GM18520 (cell line): Measurements from ENCODE around the gene PDPK1.
"Not testable (repeated sequence)": the region's sequence is repeated elsewhere in the genome, so short reads cannot be mapped to it uniquely, and the experiment has no call there.

Source experiments
- ATAC-seq: cut with Tn5 transposase; IDR thresholded peaks from one replicate; pipeline ENCODE4 v1.9.1; 2021; ENCODE audit not compliant: unreplicated experiment

Gene PDPK1

DNA sequence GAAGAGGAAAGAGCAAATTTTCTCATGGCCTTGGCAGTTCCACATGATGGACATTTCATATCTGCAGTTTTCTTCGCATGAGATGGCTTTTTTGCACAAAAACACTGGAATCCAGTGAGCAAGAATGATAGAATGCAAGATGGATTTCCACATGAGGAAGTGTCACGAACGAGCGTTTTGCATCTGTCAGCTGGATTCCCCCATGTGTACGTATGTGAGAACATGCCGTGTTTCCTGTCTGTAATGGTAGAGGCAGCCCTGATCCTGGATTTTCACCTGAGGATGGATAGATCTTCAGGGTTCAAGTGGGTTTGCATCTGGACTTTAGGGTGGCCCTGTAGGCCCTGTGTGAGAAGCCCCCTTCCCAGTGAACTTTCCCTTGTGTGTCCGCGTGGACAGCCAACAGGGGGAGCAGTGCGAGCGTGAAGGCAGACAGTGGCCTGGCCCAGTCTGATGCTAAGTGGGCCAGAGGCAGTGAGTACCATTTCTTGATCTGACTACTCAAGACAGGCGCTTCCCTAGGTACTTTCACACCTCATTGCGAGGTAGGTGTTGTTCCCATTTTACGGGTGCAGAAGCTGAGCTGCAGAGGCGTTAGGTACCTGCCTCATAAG, 2.1 kb downstream of the PDPK1 start:
- not testable (repeated sequence) for ATAC-seq

- ATAC-seq: not testable (repeated sequence)
These were observed 3.1 kb downstream of the PDPK1 start for GRCh38 chr16:2540912-2541311.

DNA sequence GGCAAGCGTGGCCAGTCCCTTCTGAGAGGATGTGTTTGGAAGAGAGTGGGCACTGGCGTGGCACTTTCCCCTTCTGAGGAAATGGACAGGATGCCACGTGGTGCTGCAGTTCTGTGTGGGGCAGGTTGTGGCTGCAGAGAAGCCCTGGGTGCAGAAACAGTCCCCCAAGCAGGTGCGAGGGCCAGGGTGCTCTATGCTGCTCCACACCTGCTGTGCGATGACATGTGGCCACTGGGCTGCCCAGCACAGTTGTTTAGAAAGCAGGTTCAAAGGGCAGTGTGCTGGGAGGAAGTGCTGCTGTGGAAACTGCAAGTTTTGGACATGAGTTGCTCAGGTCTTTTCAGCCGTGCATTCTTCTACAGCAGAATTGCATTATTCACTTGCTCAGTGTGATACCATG, 3.6 kb downstream of the PDPK1 start:
- not testable (repeated sequence) for ATAC-seq

GRCh38 chr16:2543771-2544170, 6.0 kb downstream of the PDPK1 start:
- ATAC-seq: not testable (repeated sequence)

- not testable (repeated sequence) for ATAC-seq
These were observed 12.6 kb downstream of the PDPK1 start for GRCh38 chr16:2550283-2550878.

DNA sequence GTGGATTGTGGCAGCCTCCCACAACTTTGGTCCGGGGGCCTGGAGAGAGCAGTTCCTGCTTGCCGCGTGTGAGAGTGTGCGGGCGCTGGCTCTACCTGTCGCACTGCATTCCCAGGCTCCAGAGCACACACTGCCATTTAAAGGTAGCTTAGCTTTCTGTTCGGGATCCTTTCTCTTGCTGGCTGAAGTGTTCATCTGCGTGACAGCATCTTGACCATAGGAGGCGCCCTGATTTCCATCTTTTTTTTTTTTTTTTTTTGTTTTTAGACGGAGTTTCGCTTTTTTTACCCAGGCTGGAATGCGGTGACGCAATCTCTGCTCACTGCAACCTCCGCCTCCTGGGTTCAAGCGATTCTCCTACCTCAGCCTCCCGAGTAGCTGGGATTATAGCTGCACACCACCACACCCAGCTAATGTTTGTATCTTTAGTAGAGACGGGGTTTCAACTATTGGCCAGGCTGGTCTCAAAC, 13.6 kb downstream of the PDPK1 start:
- not testable (repeated sequence) for ATAC-seq

DNA sequence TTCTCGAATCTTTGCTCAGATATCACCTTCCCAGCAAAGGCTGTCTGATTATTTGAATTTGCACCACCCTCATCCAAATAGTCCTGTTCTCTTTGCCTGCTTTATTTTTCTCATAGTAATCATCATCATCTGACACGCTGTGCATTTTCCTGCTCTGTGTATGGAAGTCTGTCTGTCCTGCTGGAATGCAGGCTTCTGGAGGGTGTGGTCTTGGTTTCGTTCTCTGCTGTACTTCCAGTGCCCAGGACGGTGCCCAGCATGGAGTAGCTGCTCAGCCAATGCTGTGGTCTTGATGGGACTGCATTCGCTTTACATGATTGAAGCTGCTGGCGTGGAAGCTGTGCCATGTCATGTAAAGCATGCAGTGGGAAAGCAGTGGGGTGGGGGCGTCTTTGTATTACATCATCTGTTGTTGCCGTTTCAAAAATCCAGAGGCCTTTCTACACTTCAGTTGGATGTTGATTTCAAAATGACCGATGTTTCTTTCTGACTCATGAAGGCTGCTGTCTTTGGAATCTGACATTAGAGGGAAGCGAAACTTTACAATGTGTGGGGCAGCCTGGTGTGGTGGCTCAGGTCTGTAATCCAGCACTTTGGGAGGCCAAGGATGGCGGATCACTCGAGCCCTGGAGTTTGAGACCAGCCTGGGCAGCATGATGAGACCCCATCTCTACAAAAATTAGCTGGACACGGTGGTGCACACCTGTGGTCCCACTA, 17.0 kb downstream of the PDPK1 start:
- not testable (repeated sequence) for ATAC-seq

GRCh38 chr16:2557150-2557549, 19.3 kb downstream of the PDPK1 start:
- ATAC-seq: not testable (repeated sequence)

- ATAC-seq: peak; percentile 37
These were observed 22.4 kb downstream of the PDPK1 start for GRCh38 chr16:2560131-2560797.

DNA sequence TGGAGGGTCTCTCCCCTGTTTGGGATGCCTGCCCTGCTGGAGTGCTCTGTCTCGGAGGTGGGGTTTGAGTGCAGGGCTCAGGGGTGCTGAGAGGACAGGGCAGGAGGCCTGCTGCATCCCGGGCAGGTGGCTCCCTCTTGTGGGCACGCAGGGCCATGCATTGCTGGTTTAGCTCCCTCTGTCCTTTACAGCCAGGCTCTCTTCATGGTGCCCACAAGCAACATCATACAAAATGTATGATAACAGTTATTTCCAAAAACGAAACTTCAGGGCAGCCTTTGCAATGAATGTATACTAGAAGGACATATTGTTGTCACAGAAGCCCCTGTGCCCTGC, 22.9 kb downstream of the PDPK1 start:
- ATAC-seq: peak; percentile 44

DNA sequence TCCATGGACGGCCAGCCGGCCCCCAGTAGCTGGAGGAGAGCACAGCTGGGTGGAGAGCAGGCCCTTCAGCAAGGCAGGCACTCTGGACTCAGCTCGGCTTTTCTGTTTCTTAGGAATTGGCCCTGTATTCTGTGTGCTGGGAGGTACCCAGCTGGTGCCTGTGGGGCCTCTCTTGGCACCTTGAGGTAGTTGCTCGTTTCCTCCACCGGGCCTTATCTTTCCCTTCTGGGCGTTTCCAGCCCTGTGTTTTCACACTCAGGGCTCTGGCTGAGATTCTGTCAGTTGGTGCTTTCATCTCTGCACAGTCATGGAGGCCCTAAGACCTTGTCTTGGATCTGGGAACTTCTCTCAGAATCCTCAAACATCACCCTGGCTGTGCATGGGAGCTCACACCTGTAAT, 29.7 kb downstream of the PDPK1 start:
- not testable (repeated sequence) for ATAC-seq

DNA sequence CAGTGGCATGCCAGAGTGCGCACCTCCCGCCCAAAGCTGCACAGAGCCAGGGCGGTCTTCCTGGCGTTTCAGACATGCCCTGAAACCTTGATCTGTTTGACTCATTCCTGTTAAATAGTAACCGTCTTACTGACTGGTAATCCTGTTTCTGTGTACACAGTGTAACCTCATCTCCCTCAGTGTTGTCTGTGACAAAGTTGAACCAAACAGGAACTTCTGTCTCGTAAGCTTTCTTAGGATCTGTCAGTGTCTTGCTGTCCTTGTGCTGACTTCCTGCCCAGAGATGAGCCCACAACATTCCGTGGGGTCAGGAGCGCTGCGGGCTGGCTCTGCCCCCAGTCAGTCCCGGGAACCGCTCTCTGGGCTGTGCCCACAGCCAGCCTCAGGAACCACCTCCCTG, 30.8 kb downstream of the PDPK1 start:
- ATAC-seq: not testable (repeated sequence)

DNA sequence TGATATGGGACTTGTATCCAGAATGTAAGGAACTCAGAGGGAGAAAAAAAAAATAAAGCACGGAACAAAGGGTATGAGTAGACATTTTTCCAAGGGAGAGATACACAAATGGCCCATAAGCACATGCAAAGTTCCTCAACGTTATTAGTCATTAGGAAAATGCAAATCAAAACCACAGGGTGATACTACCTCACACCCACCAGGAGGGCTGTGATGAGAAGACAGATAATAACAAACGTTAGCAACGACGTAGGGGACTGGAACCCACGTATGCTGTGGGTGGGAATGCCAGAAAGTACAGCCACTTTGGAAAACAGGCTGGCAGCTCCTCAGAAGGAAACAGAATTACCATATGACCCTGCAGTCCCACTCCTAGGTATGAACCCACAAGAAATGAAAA, 34.9 kb downstream of the PDPK1 start:
- ATAC-seq: not testable (repeated sequence)

DNA sequence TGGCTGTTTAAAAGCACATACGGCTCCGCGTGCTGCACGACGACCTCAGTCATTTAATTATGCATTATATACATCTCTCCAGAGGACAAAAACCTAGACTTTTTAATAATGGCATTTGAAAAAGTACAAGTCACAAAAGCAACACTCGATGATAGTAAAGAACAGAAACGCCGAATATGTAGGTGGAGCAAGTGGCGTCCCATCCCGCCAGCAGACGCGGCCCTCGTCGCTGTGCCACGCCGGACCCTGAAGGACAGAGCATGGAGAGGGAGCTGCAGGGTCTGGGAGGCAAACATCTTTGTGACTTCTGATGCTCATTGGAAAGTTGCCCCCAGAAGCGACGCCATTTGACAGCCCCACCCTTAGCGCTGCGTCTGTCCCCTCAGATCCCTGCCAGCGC, 38.0 kb downstream of the PDPK1 start:
- ATAC-seq: not testable (repeated sequence)

DNA sequence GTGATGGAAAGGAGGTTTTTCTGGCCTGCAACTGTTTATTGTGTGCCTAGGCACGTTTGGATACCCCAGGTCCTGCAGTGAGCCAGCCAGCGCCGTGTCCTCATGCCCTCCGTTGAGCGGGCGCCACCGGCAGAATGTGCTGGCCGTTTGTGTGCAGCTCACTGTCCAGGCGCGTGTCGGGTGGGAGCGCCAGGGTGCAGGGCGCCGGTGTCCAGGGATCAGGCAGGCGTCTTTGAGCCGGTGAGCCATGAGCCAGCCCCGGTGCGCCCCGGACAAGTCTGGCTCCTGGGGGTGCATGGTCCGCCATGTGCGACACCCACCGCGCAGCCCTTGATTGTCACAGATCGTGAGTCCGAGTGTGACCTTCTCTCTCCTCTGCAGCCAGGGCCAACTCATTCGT, 39.2 kb downstream of the PDPK1 start:
- ATAC-seq: not testable (repeated sequence)

GRCh38 chr16:2578905-2579304, 41.1 kb downstream of the PDPK1 start:
- not testable (repeated sequence) for ATAC-seq

- not testable (repeated sequence) for ATAC-seq
These were observed 42.3 kb downstream of the PDPK1 start for GRCh38 chr16:2580143-2580542.

- ATAC-seq: not testable (repeated sequence)
These were observed 43.0 kb downstream of the PDPK1 start for GRCh38 chr16:2580818-2581217.

DNA sequence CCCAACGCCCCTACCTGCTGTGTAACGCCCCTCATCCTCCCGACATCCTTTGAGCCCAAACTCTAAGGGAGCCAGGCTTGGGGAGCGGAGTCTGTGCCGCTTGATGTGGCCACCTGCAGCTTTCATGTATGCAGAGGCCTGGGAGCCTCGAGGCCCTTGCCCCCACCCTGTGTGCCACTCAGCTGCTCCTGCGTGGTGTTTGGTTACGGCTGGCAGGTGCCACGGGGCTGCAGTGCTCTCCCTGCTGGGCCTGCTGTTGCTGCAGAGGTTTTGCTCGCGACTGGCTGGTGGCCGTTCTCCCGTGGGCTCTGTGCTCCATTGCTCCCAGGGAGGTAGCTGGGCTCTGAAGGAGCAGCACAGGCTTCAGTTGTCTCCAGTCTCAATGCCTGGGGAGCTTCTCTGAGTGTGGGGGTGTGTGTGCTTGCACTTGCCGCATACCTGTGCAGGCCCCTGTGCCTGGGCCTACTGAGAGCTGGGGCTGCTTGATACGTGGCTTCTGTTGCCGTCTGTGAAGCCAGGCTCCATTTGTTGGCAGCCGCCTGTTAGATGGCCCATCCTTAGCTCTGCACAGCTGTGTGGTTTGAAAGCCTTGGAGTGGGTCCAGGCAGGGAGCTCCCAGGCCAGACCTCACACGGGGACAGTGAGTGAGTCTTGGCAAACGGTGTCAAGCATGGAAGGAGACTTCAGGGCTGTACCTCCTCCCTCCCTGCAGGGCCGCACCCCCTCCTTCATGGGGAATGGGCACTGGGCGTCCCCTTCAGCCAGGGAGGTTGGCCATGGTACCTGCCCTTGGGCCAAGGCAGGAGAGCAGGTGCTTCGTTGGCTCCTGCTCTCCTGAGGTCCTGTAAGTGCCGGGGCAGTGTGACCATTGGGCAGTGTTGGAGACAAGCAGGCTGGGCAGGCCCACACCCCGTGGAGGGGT, 47.2 kb downstream of the PDPK1 start:
- ATAC-seq: no peak

- no peak for ATAC-seq
These were observed 47.8 kb downstream of the PDPK1 start for GRCh38 chr16:2585651-2586081.
